ENCODE measurements around the gene SAFB2.
"Not testable (repeated sequence)": the region's sequence is repeated elsewhere in the genome, so short reads cannot be mapped to it uniquely, and the experiment has no call there.

SAFB2 gene

GRCh38 chr19:5632657-5633056 lies 10.1 kb upstream of the SAFB2 start:
- DNase-seq (ENCODE audit: low read depth in 2 of 2, low spot score in 1 of 2) = no peak

DNA sequence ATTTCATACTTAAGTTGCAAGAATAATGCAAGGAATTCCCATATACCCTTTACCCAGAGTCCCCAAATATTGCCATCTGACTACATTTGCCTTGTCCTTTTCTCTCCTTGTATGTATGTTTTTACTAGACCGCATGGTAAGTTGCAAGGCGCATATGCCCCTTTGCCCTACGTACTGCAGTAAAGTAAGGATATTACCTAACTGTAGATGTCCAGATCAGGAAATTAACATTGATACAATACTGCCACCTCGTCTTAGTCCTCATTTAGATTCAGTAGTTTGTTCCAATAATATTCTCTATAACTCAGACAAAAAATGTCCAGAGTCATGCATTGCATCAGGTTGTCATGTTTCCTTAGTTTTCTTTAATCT lies 9.7 kb upstream of the SAFB2 start:
- DNase-seq (ENCODE audit: low read depth in 2 of 2, low spot score in 1 of 2) = no peak

DNA sequence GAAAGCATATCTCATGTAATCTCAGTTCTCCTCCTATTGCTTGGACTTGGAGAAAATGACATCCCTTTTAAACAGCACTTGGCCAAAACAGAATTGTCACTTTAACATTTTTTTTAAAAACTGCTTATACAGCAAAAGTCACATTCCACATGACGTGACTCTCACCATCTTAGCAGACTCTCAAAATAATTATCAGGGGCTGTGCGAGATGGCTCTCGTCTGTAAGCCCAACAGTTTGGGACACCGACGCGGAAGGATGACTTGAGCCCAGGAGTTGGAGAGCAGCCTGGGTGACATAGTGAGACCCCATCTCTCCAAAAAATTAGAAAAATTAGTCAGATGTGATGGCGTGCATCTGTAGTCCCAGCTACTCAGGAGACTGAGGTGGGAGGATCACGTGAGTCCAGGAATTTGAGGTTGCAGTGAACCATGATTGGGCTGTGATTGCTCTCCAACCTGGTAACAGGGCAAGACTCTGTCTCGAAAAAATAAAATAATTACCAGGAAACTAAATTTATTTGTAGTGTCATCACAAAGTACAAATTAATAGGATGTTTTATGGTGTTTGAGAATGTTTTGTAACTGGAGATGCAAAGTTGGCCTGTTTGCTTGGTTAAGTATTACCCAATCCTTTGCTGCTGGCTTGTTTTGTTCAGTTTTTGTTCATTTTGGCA lies 9.1 kb upstream of the SAFB2 start:
- DNase-seq (ENCODE audit: low read depth in 2 of 2, low spot score in 1 of 2) = no peak

GRCh38 chr19:5628919-5629481 lies 6.4 kb upstream of the SAFB2 start:
- no peak for DNase-seq (ENCODE audit: low read depth in 2 of 2, low spot score in 1 of 2)

GRCh38 chr19:5628461-5628860 lies 5.9 kb upstream of the SAFB2 start:
- no peak for DNase-seq (ENCODE audit: low read depth in 2 of 2, low spot score in 1 of 2)

DNA sequence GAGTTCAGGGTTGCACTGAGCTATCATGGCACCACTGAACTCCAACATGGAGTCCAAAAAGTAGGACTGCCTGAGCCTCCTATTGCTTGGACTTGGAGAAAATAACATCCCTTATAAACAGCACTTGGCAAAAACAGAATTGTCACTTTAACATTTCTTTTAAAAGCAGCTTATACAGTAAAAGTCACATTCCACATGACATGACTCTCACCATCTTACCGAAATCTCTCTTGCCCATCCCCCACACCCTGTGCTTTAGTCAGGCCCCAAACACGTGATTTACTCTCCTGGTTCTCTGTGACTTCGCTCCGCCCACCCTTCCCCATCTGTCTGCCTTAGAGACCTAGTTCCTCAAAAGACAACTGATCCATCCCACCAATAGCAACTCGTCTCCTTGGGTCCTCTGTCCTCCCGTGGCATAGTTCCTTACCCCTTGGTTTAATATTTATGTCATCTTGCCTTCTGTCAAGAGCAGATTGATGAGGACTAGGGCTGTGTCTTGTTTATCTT lies 4.9 kb upstream of the SAFB2 start:
- no peak for DNase-seq (ENCODE audit: low read depth in 2 of 2, low spot score in 1 of 2)

- no peak for DNase-seq (ENCODE audit: low read depth in 2 of 2, low spot score in 1 of 2)
These were observed 3.1 kb upstream of the SAFB2 start for GRCh38 chr19:5625641-5626040.

DNA sequence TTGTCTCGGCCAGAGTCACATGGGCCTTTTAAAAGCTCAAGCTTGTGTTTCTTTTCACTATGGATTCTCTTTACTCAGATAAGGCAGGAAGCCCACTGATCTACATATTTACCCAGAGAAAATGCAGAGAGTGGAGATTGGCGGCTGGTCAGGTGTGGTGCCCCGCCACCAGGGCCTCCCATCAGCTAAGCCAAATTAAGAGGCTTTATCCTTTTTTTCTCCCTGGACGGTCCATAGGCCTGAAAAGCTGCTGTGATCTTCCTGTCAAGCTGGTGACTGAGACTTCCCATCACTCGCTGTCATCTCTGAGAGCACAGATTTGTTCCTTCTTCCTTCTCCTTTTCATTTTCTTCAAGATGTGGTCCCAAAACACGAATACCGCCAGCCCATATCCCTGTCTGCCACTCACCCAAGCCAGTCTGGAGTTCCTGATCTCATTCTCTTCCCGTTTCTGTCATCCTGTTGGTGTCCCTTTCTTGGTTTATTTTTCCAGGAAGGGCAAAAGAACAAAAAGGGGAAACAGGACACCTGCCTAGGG lies 2.2 kb upstream of the SAFB2 start:
- DNase-seq (ENCODE audit: low read depth in 2 of 2, low spot score in 1 of 2) = no peak

DNA sequence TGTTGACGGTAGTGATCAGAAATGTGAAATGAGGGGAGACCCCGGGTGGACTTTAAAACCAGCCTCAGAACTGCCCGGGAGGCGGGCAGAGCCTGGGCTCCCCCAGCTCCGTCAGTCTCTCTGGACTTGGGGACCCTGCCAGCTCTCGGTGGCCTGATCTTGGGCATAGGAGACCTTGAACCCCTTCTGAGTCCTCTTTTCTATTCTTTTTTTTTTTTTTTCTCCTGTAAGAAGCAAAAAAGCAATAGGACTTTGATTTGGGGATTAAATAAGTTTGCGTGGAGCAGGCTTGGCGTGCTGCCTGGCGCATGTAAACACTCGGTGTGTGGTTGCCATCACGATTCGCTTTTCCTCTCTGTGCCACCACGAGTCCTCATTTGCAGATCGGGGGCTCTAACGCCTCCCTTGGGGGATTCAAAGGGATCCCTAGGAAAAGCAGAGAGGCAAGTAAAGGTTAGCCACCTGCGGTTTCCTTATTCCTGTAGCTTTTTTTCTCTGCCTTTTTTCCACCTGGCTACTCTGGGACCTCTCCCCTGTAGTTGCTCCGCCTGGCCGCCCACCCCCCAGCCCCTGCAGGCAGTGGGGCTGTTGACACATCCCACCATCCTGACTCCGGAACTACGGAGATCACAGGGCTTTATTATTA lies 1.6 kb upstream of the SAFB2 start:
- DNase-seq (ENCODE audit: low read depth in 2 of 2, low spot score in 1 of 2) = no peak

DNA sequence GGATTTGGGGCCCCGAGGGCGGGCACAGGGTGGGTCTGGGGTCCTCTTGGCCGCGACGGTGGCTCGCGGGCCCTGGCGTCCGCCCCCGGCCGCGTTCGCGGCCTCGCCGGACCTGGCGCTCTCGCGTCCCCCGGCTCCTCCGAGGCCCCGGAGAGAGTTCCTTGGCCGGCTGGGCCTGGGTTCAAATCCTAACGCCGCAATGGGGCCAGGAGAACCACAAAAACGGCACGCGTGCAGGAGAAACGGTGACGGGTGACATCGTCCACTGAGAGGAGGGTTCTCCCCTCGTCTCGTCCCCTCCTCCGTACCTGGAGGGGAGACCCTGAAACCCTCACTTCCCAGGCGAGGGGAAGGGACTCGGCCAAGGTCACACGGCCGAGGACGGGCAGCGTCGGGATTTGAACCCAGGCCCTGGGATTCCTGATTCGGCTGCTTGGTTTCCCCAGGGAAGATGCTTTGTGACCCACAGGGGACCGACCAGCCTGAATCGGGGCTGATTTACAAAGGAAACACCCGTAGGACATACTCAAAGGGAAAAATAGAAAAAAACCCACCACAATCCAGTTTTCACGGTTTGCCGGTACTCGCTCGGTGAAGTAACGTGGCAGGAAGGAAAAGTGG lies 931 bp upstream of the SAFB2 start:
- DNase-seq (ENCODE audit: low read depth in 2 of 2, low spot score in 1 of 2) = no peak

DNA sequence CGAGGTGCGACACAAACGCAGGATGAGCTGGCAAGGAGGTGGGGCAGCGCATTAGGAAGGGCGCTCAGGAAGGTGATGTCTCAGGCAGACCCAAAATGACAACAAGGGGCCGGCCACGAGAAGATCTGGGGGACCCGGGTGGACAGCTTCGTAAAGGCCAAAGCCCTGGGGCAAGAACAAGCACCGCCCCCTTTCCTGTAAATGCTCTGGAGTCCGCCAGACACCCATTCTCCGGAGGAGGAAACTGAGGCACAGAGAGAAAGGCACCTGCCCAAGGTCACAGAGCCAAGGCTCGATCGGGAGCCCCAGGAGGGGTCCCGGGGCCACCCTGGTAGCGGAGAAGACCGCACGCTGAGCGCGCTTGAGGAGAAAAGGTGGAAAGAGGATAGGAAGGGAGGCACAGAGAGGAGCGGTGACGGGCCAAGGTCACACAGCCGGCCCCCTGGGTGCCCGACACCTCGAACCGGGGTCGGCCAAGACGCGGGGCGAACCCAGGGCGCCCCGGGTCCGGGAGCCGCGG lies 571 bp downstream of the SAFB2 start:
- DNase-seq (ENCODE audit: low read depth in 2 of 2, low spot score in 1 of 2) = no peak

GRCh38 chr19:5621311-5621944 lies 1.1 kb downstream of the SAFB2 start:
- no peak for DNase-seq (ENCODE audit: low read depth in 2 of 2, low spot score in 1 of 2)

DNA sequence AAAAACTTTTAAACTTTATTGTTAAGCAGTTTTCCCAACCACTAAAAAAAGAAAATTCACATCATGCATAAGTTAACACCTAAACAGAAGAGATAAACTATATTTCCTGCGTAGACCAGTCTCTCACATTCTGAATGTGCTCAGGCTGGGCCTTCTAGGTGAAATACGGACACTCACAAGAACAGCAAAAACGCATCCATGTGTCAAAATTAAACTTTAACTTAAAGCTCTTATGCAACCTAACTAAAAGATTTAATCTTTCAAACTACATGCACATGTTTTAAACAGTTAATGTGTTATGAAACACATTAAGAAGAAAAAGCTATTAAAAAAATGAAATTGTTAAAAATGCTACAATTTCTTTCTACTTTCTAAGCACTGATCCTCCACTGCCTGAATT lies 2.6 kb downstream of the SAFB2 start:
- DNase-seq (ENCODE audit: low read depth in 2 of 2, low spot score in 1 of 2) = no peak

- DNase-seq (ENCODE audit: low read depth in 2 of 2, low spot score in 1 of 2) = no peak
These were observed 4.0 kb downstream of the SAFB2 start for GRCh38 chr19:5618591-5618990.

- DNase-seq (ENCODE audit: low read depth in 2 of 2, low spot score in 1 of 2) = no peak
These were observed 5.5 kb downstream of the SAFB2 start for GRCh38 chr19:5617080-5617479.

DNA sequence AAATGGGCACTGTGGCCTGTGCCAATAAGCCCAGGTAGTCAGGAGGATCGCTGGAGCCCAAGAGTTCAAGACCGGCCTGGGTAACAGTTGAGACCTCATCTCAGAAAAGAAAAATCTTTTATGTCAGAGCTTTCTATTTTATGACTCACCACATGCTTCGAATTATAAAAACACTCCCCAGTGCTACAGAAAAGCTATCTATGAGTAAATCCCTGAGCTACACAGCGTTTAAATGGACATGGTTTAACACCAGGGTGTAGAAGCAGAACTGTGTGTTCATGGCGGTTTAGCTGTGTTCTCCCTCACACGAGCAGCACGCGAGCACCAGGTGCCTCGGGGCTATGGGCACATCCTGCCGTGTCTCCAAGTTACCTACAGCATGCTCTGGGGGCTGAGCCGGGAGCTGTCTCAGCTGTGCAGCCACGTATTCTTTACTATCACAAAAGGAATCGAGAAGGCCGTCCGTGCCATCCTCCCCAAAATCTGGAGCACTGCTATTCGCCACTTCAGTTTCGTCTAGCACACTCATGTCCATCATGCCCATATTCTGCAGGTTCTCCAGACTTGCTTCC lies 6.7 kb downstream of the SAFB2 start:
- no peak for DNase-seq (ENCODE audit: low read depth in 2 of 2, low spot score in 1 of 2)

- no peak for DNase-seq (ENCODE audit: low read depth in 2 of 2, low spot score in 1 of 2)
These were observed 9.4 kb downstream of the SAFB2 start for GRCh38 chr19:5612891-5613865.

- DNase-seq (ENCODE audit: low read depth in 2 of 2, low spot score in 1 of 2) = no peak
These were observed 12.6 kb downstream of the SAFB2 start for GRCh38 chr19:5609881-5610448.

DNA sequence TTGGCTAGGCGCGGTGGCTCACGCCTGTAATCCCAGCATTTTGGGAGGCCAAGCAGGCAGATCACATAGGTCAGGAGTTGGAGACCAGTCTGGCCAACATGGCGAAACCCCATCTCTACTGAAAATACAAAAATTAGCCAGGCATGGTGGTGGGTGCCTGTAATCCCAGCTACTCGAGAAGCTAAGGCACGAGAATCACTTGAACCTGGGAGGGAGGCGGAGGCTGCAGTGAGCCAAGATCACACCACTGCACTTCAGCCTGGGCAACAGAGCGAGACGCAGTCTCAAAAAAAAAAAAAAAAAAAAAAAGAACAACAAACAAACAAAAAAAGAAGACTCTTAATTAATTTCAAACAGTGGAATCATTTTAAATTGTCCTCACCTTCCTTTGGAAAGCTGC lies 13.8 kb downstream of the SAFB2 start:
- DNase-seq (ENCODE audit: low read depth in 2 of 2, low spot score in 1 of 2) = not testable (repeated sequence)

All from stimulated activated CD8-positive, alpha-beta memory T cell treated with anti-CD3 and anti-CD28 coated beads, Interleukin-4, amount 100 ng/mL, for 1 hour (primary cell).